Osteocyte (in vitro differentiated cells): ENCODE results near the gene RASSF7. TPM values are rescaled to one million over a fixed set of nuclear protein-coding genes. Genes with fewer than 3 reads are reported as not detected.

Experiments used
- DNase-seq: peaks from one replicate; pipeline ENCODE4 v3.0.0; 2021; ENCODE audit warnings: mixed read lengths; ENCODE audit not compliant: unreplicated experiment; ENCODE audit errors: extremely low spot score
- H3K27ac Mint-ChIP-seq: one replicate; pipeline ENCODE4 v1.8.0; 2021; ENCODE audit warnings: mild to moderate bottlenecking, mixed read lengths; ENCODE audit not compliant: unreplicated experiment
- H3K27me3 Mint-ChIP-seq: one replicate; pipeline ENCODE4 v1.8.0; 2021; ENCODE audit warnings: mixed read lengths; ENCODE audit not compliant: unreplicated experiment
- H3K36me3 Mint-ChIP-seq: one replicate; pipeline ENCODE4 v1.8.0; 2021; ENCODE audit warnings: mixed read lengths; ENCODE audit not compliant: unreplicated experiment
- H3K4me1 Mint-ChIP-seq: one replicate; pipeline ENCODE4 v1.8.0; 2021; ENCODE audit warnings: mixed read lengths; ENCODE audit not compliant: unreplicated experiment
- H3K4me3 Mint-ChIP-seq: one replicate; pipeline ENCODE4 v1.8.0; 2021; ENCODE audit warnings: mild to moderate bottlenecking, moderate library complexity, mixed read lengths; ENCODE audit not compliant: unreplicated experiment
- H3K9me3 Mint-ChIP-seq: one replicate; pipeline ENCODE4 v1.8.0; 2021; ENCODE audit warnings: mixed read lengths; ENCODE audit not compliant: unreplicated experiment
- CTCF ChIP-seq: fragments of 200-600 bp; sonication (generic); IDR thresholded peaks from 2 replicates; pipeline ENCODE4 v1.5.0; 2021; ENCODE audit warnings: antibody characterized with exemption, mild to moderate bottlenecking, moderate library complexity
- total RNA-seq: library from RNA; stranded (reverse); gene quantifications from 2 replicates; pipeline ENCODE4 v1.2.1, GENCODE V29; 2021

The RASSF7 gene
- total RNA-seq, 1 donor from 2014 or later: 8.0 TPM

- no peaks in the 10 kb centered on the region for H3K27me3 Mint-ChIP-seq
- peaks cover 2% of the 10 kb centered on the region for H3K4me1 Mint-ChIP-seq
- no peak overlapping the region for H3K4me3 Mint-ChIP-seq
- peaks cover 36% of the 10 kb centered on the region for H3K36me3 Mint-ChIP-seq
- no peak for DNase-seq
- H3K27ac Mint-ChIP-seq: no peak overlapping the region
- no peaks in the 10 kb centered on the region for H3K9me3 Mint-ChIP-seq
- TF ChIP-seq CTCF: no peak
These were observed 26.8 kb downstream of the RASSF7 start for GRCh38 chr11:587546-587945.

- no peak overlapping the region for H3K4me3 Mint-ChIP-seq
- H3K36me3 Mint-ChIP-seq: peaks cover 39% of the 10 kb centered on the region
- no peak overlapping the region for H3K27ac Mint-ChIP-seq
- DNase-seq: no peak
- H3K4me1 Mint-ChIP-seq: peaks cover 2% of the 10 kb centered on the region
- TF ChIP-seq CTCF: no peak
- no peaks in the 10 kb centered on the region for H3K27me3 Mint-ChIP-seq
- H3K9me3 Mint-ChIP-seq: no peaks in the 10 kb centered on the region
These were observed 27.2 kb downstream of the RASSF7 start for GRCh38 chr11:587978-588380.

- H3K4me3 Mint-ChIP-seq: no peak overlapping the region
These were observed 29.0 kb downstream of the RASSF7 start for GRCh38 chr11:589798-590197.

DNA sequence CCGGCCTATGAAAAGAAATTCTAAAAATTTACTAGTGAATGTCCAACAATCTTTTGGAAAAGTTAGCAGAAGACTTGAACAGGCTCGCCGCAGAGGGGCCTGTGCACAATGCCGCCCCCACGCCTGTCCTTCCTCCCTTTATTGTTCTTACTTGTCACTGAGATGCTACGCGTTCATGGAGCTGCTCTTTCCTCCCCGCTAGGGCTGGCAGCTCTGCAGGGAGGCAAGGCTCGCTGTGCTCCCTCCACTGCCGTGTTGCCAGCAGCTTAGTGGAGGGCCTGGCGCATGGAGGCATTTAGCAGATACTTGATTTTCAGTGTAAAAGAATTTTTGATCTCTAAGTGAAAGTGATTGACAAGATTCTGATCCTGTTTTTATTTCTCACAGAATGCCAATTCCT, 30.2 kb downstream of the RASSF7 start:
- peaks cover 46% of the 10 kb centered on the region for H3K36me3 Mint-ChIP-seq
- TF ChIP-seq CTCF: no peak
- H3K27me3 Mint-ChIP-seq: no peaks in the 10 kb centered on the region
- peaks cover 2% of the 10 kb centered on the region for H3K4me1 Mint-ChIP-seq
- H3K27ac Mint-ChIP-seq: no peak overlapping the region
- no peak overlapping the region for H3K4me3 Mint-ChIP-seq
- DNase-seq: no peak
- no peaks in the 10 kb centered on the region for H3K9me3 Mint-ChIP-seq

More at GRCh38 chr11:589798-590197, 29.0 kb downstream of the RASSF7 start:
- Mint-ChIP-seq H3K36me3 (peaks cover 44% of the 10 kb centered on the region), H3K4me1 (peaks cover 2% of the 10 kb centered on the region), H3K27ac (no peak overlapping the region), H3K9me3 (no peaks in the 10 kb centered on the region), H3K27me3 (no peaks in the 10 kb centered on the region)
- no peak for DNase-seq
- TF ChIP-seq CTCF: no peak

DNA sequence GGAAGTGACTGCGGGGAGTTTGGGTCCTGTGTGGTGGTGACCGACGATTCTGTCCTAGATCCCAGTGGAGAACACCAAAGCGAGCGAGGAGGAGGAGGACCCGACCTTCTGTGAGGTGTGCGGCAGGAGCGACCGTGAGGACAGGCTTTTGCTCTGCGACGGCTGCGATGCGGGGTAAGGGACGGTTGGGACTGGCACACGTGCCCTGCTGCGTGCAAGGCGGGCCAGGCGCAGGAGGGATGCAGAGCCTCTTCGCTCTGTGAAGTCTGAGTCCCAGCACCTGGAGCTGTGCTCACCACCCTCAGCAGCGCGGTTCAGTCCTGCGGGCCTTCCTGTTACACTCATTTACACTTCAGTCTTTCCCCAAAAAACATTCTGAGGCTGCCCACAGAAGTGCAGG, 31.7 kb downstream of the RASSF7 start:
- peaks cover 45% of the 10 kb centered on the region for H3K36me3 Mint-ChIP-seq
- no peak for DNase-seq
- no peak overlapping the region for H3K4me3 Mint-ChIP-seq
- H3K27me3 Mint-ChIP-seq: no peaks in the 10 kb centered on the region
- H3K4me1 Mint-ChIP-seq: peaks cover 2% of the 10 kb centered on the region
- no peak for TF ChIP-seq CTCF
- no peaks in the 10 kb centered on the region for H3K9me3 Mint-ChIP-seq
- H3K27ac Mint-ChIP-seq: no peak overlapping the region
